Left lung (tissue), 10 donors: ENCODE measurements around the gene SH3GL3. TPM values are rescaled to one million over a fixed set of nuclear protein-coding genes. Genes with fewer than 3 reads are reported as not detected.

ENCODE experiments used
- ATAC-seq: fragments of 200-7000 bp; cut with Tn5 transposase; one replicate; pipeline ENCODE4 v1.9.1; 2020; ENCODE audit warnings: moderate library complexity
- DNase-seq, 4 donors: peaks; one replicate each; pipeline ENCODE4 v3.0.0-alpha.2; 2013 to 2020
- H3K27ac ChIP-seq, 2 donors: fragments of 200-600 bp; sonication (generic) in 1 of 2; one replicate each; pipeline versions ENCODE4 v1.5.0 to v1.8.0; 2020 to 2021
- H3K27me3 ChIP-seq, 2 donors: fragments of 200-600 bp; sonication (generic) in 1 of 2; one replicate each; pipeline versions ENCODE4 v1.5.0 to v1.8.0; 2020 to 2021
- H3K36me3 ChIP-seq, 2 donors: fragments of 200-600 bp; sonication (generic) in 1 of 2; one replicate each; pipeline versions ENCODE4 v1.5.0 to v1.8.0; 2020 to 2021
- H3K4me1 ChIP-seq, 2 donors: fragments of 200-600 bp; one replicate each; pipeline ENCODE4 v1.8.0; 2021
- H3K4me3 ChIP-seq, 2 donors: fragments of 200-600 bp; sonication (generic) in 1 of 2; one replicate each; pipeline versions ENCODE4 v1.5.0 to v1.8.0; 2020 to 2021; ENCODE audit warnings: mild to moderate bottlenecking in 1 of 2
- H3K9me3 ChIP-seq, 2 donors: fragments of 200-600 bp; sonication (generic) in 1 of 2; one replicate each; pipeline versions ENCODE4 v1.5.0 to v1.8.0; 2020 to 2021
- intact Hi-C, 2 donors: fragments of 100-400 bp; cut with DNase I; formaldehyde crosslinking; loops; one replicate each; pipeline versions ENCODE4 v1.11.2 to v1.14.2; 2022
- polyA plus RNA-seq, 6 donors: library from polyadenylated mRNA; unstranded; fragments of 120-200 nt; gene quantifications; one replicate each; pipeline ENCODE4 v1.2.1, GENCODE V29; 2013; ENCODE audit not compliant: insufficient read length in 6 of 6
- total RNA-seq, 2 donors: library from RNA; stranded (reverse); fragmentation: NEBNext Ultra II Directional; extraction: Animal tissue kit (Norgen Biotek cat#: 25700); gene quantifications; one replicate each; pipeline ENCODE4 v1.2.1, GENCODE V29; 2021
- TF ChIP-seq, protein P1 (sequence below), 2 donors: fragments of 200-600 bp; sonication (generic) in 1 of 2; IDR thresholded peaks; one replicate each; pipeline versions ENCODE4 v1.5.0 to v1.8.0; 2021; ENCODE audit warnings: antibody characterized with exemption in 2 of 2
- donor health status: DM: no; HTN: yes; CAD: no.
- donor health status: DM: no; HTN: no; CAD: no.

The SH3GL3 gene
- total and polyA plus RNA-seq, 8 donors = 0.82 to 14.1 (median 11.5) TPM

DNA sequence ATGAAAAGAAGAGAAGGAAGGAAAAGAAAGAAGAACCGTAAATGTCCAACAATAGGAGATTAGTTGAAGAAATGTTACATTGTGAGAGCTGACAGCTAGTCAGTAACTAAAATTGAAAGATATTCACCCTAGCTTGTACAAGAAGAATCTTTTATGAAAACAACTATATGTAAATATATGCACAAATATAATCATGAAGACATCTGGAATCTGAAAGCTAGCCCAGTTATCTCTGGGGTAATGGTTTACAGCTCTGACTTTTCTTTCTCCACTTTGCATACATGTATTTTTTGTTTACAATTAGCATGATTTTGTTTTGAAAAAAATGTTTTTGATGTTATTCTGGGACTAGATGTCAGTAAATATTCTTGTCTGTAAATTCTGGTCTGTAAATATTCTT is 169.7 kb downstream of the SH3GL3 start:
- intact Hi-C loops = no loop called here
- TF ChIP-seq, protein P1, sequence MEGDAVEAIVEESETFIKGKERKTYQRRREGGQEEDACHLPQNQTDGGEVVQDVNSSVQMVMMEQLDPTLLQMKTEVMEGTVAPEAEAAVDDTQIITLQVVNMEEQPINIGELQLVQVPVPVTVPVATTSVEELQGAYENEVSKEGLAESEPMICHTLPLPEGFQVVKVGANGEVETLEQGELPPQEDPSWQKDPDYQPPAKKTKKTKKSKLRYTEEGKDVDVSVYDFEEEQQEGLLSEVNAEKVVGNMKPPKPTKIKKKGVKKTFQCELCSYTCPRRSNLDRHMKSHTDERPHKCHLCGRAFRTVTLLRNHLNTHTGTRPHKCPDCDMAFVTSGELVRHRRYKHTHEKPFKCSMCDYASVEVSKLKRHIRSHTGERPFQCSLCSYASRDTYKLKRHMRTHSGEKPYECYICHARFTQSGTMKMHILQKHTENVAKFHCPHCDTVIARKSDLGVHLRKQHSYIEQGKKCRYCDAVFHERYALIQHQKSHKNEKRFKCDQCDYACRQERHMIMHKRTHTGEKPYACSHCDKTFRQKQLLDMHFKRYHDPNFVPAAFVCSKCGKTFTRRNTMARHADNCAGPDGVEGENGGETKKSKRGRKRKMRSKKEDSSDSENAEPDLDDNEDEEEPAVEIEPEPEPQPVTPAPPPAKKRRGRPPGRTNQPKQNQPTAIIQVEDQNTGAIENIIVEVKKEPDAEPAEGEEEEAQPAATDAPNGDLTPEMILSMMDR (IDR thresholded peaks at IDR 0.05) = no peak
- ATAC-seq (no peak), DNase-seq (no peak)
- no peaks in the 10 kb centered on the region for H3K36me3 ChIP-seq
- H3K27ac ChIP-seq = no peak overlapping the region
- H3K4me3 ChIP-seq = no peak overlapping the region
- no peaks in the 10 kb centered on the region for H3K9me3 ChIP-seq
- H3K27me3 ChIP-seq = no peaks in the 10 kb centered on the region
- no peaks in the 10 kb centered on the region for H3K4me1 ChIP-seq

DNA sequence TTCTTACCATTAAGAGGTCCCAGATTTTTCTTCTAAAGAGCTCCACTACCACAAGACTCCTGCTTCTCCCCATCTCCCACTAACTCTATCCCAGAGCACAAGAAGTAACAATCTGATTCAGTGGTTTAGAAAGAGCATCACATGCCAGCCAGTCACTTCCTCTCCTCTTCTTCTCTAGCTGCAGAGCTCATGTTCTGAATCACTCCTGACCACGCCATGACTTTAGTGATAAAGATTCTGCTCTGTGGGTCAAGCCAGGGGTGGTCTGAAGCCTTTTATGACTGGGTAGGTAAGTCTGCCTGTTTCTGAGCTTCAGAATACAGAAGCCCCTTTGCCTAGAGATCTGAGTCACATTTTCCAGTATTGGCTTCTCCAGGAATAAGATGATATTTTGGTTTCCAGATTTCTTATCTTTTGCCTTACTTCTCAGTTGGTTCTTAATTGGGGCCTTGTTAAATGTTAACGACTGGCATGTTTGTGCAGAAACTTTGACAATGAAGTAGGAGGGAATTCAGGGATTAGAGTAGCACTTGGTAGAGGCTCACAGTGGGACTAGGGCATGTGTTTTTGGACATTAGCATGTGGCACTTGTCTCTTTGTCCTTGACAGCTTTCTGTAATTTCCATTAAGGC is 179.1 kb downstream of the SH3GL3 start:
- Histone ChIP-seq H3K27ac (no peak overlapping the region), H3K4me3 (no peak overlapping the region), H3K27me3 (no peaks in the 10 kb centered on the region), H3K9me3 (peaks cover 0 to 3% of the 10 kb centered on the region in 2 donors), H3K36me3 (no peaks in the 10 kb centered on the region), H3K4me1 (no peaks in the 10 kb centered on the region)
- no peak for DNase-seq
- intact Hi-C loops = no loop called here
- no peak for ATAC-seq
- TF ChIP-seq, protein P1 (IDR thresholded peaks at IDR 0.05) = no peak

DNA sequence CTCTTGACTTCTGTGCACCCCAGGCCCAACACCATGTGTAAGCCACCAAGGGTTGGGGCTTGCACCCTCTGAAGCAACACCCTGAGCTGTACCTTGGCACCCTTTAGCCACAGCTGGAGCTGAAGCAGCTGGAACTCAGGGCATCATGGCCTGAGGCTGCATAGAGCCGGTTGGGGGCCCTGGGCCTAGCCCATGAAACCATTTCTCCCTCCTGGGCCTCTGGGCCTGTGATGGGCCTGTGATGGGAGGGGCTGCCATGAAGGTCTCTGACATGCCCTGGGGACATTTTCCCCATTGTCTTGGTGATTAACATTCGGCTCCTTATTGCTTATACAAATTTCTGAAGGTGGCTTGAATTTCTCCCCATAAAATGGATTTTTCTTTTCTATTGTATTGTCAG is 184.4 kb downstream of the SH3GL3 start:
- intact Hi-C loops = no loop called here
- Histone ChIP-seq H3K4me1 (no peaks in the 10 kb centered on the region), H3K9me3 (peaks cover 0 to 5% of the 10 kb centered on the region in 2 donors), H3K27me3 (no peaks in the 10 kb centered on the region), H3K4me3 (no peak overlapping the region), H3K36me3 (no peaks in the 10 kb centered on the region), H3K27ac (no peak overlapping the region)
- no peak for DNase-seq
- no peak for ATAC-seq
- TF ChIP-seq, protein P1 (IDR thresholded peaks at IDR 0.05) = no peak

GRCh38 chr15:83643201-83643600 is 196.1 kb downstream of the SH3GL3 start:
- Histone ChIP-seq H3K27ac (no peak overlapping the region), H3K9me3 (peaks cover 0 to 14% of the 10 kb centered on the region in 2 donors), H3K4me3 (no peak overlapping the region), H3K27me3 (no peaks in the 10 kb centered on the region), H3K36me3 (no peaks in the 10 kb centered on the region), H3K4me1 (no peaks in the 10 kb centered on the region)
- ATAC-seq (no peak), DNase-seq (no peak)
- intact Hi-C loops = no loop called here
- TF ChIP-seq, protein P1 (IDR thresholded peaks at IDR 0.05) = no peak

DNA sequence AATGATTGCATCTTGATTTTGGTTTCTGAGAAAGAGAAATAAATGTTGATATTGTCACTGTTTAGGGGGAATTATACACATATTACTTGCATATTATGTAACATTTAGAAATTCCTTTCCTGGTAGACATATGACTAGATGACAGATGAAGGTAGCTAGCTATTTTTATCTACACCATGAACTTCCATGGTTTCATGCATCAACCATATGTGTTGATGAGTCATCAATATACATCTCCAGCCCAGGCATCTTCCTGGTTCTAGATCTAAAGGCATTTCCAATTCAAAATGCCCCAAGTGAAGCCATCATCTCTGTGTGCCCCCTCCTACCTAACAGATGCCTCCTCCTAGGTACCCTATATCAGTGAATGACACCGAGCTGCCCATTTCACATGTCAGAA is 197.3 kb downstream of the SH3GL3 start:
- intact Hi-C loops = no loop called here

More for the DNA sequence above, 197.3 kb downstream of the SH3GL3 start:
- H3K9me3 ChIP-seq = peaks cover 0 to 7% of the 10 kb centered on the region in 2 donors
- TF ChIP-seq, protein P1 (IDR thresholded peaks at IDR 0.05) = no peak
- H3K4me3 ChIP-seq = no peak overlapping the region
- no peak for DNase-seq
- H3K27ac ChIP-seq = no peak overlapping the region
- no peaks in the 10 kb centered on the region for H3K27me3 ChIP-seq
- no peaks in the 10 kb centered on the region for H3K4me1 ChIP-seq
- ATAC-seq = no peak
- H3K36me3 ChIP-seq = no peaks in the 10 kb centered on the region
